ENCODE measurements around the gene TMEM238L. TPM values are rescaled to one million over a fixed set of nuclear protein-coding genes. Genes with fewer than 3 reads are reported as not detected.
A peak's percentile ranks its signal among the peaks of the same experiment; 100 is the strongest.
"Not testable (repeated sequence)": the region's sequence is repeated elsewhere in the genome, so short reads cannot be mapped to it uniquely, and the experiment has no call there.

The TMEM238L gene
- total and polyA plus RNA-seq, 2 of the 13 experiments (the other 11 are each of a cell fraction or from before 2014, with no cell fraction given), result not detected

GRCh38 chr17:10846636-10847035, 42.7 kb upstream of the TMEM238L start:
- H3K9me3 ChIP-seq (ENCODE audit: low read length); ATAC-seq; H3K9ac ChIP-seq (ENCODE audit: insufficient read depth, low read depth, low read length); H3K4me3 ChIP-seq (replicated peaks in 1 of 3; ENCODE audit: insufficient read depth in 1 of 3, low read depth in 2 of 3, low read length in 3 of 3); H3K27ac ChIP-seq (ENCODE audit: extremely low read length, insufficient read depth, low read length); DNase-seq (ENCODE audit: low spot score); H3K4me2 ChIP-seq (ENCODE audit: low read depth, low read length); H3K36me3 ChIP-seq (replicated peaks in 1 of 2; ENCODE audit: control insufficient read depth in 1 of 2, insufficient read depth in 2 of 2, low read length in 2 of 2); BruUV-seq (replicated peaks); H4K20me1 ChIP-seq (ENCODE audit: insufficient read depth, low read length); POLR2A ChIA-PET; FAIRE-seq; H2AFZ ChIP-seq (ENCODE audit: low read length); H3K79me2 ChIP-seq (ENCODE audit: insufficient read depth, low read length): not testable (repeated sequence)
- intact Hi-C loops (cut with micrococcal nuclease; ENCODE audit: unreplicated experiment), result loop anchor here (5.0 kb wide), 1 partner anchor 89 kb away; no protein-coding TSS in a partner anchor
- peak; percentile 53; the same call in 1 of the 2 replicates for TF ChIP-seq ZKSCAN5 (CRISPR knock-in tag; IDR thresholded peaks at IDR 0.05)
- H3K27me3 ChIP-seq (ENCODE audit: control insufficient read depth in 1 of 2, insufficient read depth in 2 of 2, low read length in 2 of 2), result peaks cover 5 to 15% of the 10 kb centered on the region in 2 experiments; a peak in 2 of 5 replicates
- CTCF ChIA-PET (ENCODE audit: low intra/inter-chr PET ratio, low total read pairs), result interaction anchor here (3.3 kb wide), 1 partner anchor 109 kb away, joined by 43 read pairs; no protein-coding TSS in a partner anchor
- in situ Hi-C loops (cut with HindIII; ENCODE audit: extremely low pct_ligation_motif_present, low pct_unique_long_range_greater_than_20kb), result loop anchor here (5.0 kb wide), 2 partner anchors 109 to 199 kb away; no protein-coding TSS in a partner anchor
- H3K4me1 ChIP-seq (ENCODE audit: insufficient read depth, low read length), result peaks cover 10% of the 10 kb centered on the region
- WGBS (ENCODE audit: low lambda C conversion rate), result 68% methylated on average over 6 of the region's 6 CpGs

DNA sequence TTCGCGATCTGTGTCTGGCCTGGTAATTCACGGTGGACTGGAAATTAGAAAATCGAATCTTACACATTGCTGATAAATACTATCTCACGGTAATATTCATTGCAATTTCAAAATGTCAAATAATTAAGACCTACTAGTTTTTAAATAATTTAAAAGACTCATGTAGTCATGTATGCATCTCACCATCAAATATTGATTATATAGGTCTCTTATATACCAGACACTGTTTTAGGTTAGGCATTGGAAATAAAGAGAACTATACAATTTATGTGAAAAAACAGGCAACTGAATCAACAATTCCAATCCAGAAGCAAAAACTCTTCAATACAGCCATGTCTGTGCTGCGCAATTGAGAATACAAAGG, 41.5 kb upstream of the TMEM238L start:
- Histone ChIP-seq H3K4me3 (replicated peaks in 1 of 3; ENCODE audit: insufficient read depth in 1 of 3, low read depth in 2 of 3, low read length in 3 of 3) (no peak overlapping the region), H3K9ac (ENCODE audit: insufficient read depth, low read depth, low read length) (no peak overlapping the region), H3K27me3 (ENCODE audit: control insufficient read depth in 1 of 2, insufficient read depth in 2 of 2, low read length in 2 of 2) (peaks cover 3 to 15% of the 10 kb centered on the region in 2 experiments; a peak in 2 of 5 replicates), H3K27ac (ENCODE audit: extremely low read length, insufficient read depth, low read length) (no peak overlapping the region), H3K4me2 (ENCODE audit: low read depth, low read length) (0 out of 2 replicates have a peak overlapping the region, but pooled peaks have one; percentile 46), H4K20me1 (ENCODE audit: insufficient read depth, low read length) (no peaks in the 10 kb centered on the region), H3K4me1 (ENCODE audit: insufficient read depth, low read length) (peaks cover 10% of the 10 kb centered on the region), H3K36me3 (replicated peaks in 1 of 2; ENCODE audit: control insufficient read depth in 1 of 2, insufficient read depth in 2 of 2, low read length in 2 of 2) (no peaks in the 10 kb centered on the region), H2AFZ (ENCODE audit: low read length) (no peak overlapping the region), H3K9me3 (ENCODE audit: low read length) (no peaks in the 10 kb centered on the region), H3K79me2 (ENCODE audit: insufficient read depth, low read length) (no peaks in the 10 kb centered on the region)
- CTCF ChIA-PET (ENCODE audit: low intra/inter-chr PET ratio, low total read pairs), result interaction anchor here (1.0 to 3.3 kb wide), 5 partner anchors 73 to 214 kb away, joined by 4 to 43 read pairs (median 8); no protein-coding TSS in a partner anchor
- ATAC-seq (no peak), DNase-seq (ENCODE audit: low spot score) (no peak), FAIRE-seq (no peak)
- 26% methylated on average over 6 of the region's 6 CpGs for WGBS (ENCODE audit: low lambda C conversion rate)
- POLR2A ChIA-PET, result no interaction called here
- intact Hi-C loops (cut with micrococcal nuclease; ENCODE audit: unreplicated experiment), result loop anchor here (1.0 to 5.0 kb wide), 4 partner anchors 73 to 199 kb away; no protein-coding TSS in a partner anchor
- no TSS peak for BruUV-seq (replicated peaks)
- in situ Hi-C loops (cut with HindIII; ENCODE audit: extremely low pct_ligation_motif_present, low pct_unique_long_range_greater_than_20kb), result loop anchor here (5.0 kb wide), 2 partner anchors 108 to 198 kb away; no protein-coding TSS in a partner anchor
- TF ChIP-seq CHCHD3 (CRISPR knock-in tag; IDR thresholded peaks at IDR 0.05) (no peak), ZBTB40 (IDR thresholded peaks at IDR 0.05) (no peak), ZBTB40 (CRISPR knock-in tag; IDR thresholded peaks at IDR 0.05) (no peak), KLF16 (CRISPR knock-in tag; IDR thresholded peaks at IDR 0.05) (no peak), SKI (IDR thresholded peaks at IDR 0.05; ENCODE audit: partially characterized antibody) (no peak), MBNL3 (CRISPR knock-in tag; conservative IDR thresholded peaks at IDR 0.05) (no peak)
